DOHH2 (cell line): ENCODE results near the gene PROM1.

Source experiments
- EZH2phosphoT487 ChIP-seq: fragments of 200-600 bp; sonication (generic); IDR thresholded peaks from 2 replicates; pipeline ENCODE4 v1.6.1; 2017; ENCODE audit warnings: borderline replicate concordance, mild to moderate bottlenecking, antibody characterized with exemption, low read length, moderate library complexity, mixed read lengths
- TF ChIP-seq, protein P1 (sequence below): fragments of 200-600 bp; sonication (generic); IDR thresholded peaks from one replicate; pipeline ENCODE4 v1.5.1; 2014; ENCODE audit warnings: antibody characterized with exemption, mild to moderate bottlenecking, low read depth, low read length; ENCODE audit not compliant: poor library complexity, severe bottlenecking

DNA sequence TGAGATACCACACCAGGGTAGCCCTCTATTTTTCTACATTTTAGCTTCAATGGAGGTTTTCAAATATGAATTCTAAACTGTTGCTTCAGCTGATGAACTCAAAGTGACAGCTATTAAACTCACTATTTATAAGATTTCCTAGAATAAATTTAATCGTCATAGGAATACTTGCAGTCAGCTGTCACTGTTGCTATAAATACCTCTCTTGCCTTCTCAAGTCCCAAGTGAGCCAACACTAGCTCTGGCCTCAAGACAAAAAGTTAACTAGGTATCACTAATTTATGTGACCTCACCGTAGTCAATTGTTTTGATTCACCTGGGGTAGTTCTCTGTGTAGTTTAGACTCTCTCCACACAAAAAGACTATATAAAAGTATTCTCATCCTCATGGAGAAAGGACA, 34.3 kb upstream of the PROM1 start:
- TF ChIP-seq, protein P1, sequence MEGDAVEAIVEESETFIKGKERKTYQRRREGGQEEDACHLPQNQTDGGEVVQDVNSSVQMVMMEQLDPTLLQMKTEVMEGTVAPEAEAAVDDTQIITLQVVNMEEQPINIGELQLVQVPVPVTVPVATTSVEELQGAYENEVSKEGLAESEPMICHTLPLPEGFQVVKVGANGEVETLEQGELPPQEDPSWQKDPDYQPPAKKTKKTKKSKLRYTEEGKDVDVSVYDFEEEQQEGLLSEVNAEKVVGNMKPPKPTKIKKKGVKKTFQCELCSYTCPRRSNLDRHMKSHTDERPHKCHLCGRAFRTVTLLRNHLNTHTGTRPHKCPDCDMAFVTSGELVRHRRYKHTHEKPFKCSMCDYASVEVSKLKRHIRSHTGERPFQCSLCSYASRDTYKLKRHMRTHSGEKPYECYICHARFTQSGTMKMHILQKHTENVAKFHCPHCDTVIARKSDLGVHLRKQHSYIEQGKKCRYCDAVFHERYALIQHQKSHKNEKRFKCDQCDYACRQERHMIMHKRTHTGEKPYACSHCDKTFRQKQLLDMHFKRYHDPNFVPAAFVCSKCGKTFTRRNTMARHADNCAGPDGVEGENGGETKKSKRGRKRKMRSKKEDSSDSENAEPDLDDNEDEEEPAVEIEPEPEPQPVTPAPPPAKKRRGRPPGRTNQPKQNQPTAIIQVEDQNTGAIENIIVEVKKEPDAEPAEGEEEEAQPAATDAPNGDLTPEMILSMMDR: no peak
- no peak for TF ChIP-seq EZH2phosphoT487
